RPMI7951 (cell line): ENCODE results near the gene STMN3. TPM values are rescaled to one million over a fixed set of nuclear protein-coding genes. Genes with fewer than 3 reads are reported as not detected.
"Not testable (repeated sequence)": the region's sequence is repeated elsewhere in the genome, so short reads cannot be mapped to it uniquely, and the experiment has no call there.

Source experiments
- DNase-seq: peaks from one replicate; pipeline ENCODE4 v3.0.0-alpha.2; 2012; ENCODE audit warnings: low read depth
- total RNA-seq: library from RNA; depleted of rRNA; stranded (reverse); fragments of >200 nt; shearing (Covaris generic); gene quantifications from 2 replicates; pipeline ENCODE4 v1.2.3, GENCODE V29; 2014

Gene STMN3
- total RNA-seq, 1 experiment from 2014 or later: 75.3 TPM

DNA sequence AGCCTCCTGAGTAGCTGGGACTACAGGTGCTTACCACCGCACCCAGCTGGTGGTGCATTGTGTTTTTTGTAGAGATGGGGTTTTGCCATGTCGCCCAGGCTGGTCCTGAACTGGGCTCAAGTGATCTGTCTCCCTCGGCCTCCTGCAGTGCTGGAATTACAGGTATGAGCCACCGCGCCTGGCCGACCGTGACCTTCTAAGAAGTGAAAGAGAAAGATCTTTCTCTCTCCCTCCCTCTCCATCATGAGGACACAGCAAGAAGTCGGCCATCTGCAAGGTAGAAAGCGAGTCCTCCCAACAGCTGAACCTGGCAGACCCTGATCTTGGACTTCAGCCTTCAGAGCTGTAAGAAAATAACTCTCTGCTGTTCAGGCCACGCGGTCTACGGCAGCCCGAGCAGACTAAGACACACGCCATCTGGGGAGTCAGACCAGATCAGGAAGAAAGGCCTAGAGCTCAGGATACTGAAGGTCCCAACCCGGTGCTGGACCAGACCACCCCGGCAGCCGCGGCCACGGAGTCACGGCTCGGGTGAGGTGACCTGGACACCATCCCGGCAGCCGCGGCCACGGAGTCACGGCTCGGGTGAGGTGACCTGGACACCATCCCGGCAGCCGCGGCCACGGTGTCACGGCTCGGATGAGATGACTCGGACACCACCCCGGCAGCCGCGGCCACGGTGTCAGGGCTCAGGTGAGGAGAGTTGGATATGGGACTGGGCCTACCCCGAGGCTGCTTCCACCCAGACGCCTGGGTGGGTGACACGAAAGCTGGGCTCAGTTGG lies 35.9 kb downstream of the STMN3 start:
- no peak for DNase-seq

DNA sequence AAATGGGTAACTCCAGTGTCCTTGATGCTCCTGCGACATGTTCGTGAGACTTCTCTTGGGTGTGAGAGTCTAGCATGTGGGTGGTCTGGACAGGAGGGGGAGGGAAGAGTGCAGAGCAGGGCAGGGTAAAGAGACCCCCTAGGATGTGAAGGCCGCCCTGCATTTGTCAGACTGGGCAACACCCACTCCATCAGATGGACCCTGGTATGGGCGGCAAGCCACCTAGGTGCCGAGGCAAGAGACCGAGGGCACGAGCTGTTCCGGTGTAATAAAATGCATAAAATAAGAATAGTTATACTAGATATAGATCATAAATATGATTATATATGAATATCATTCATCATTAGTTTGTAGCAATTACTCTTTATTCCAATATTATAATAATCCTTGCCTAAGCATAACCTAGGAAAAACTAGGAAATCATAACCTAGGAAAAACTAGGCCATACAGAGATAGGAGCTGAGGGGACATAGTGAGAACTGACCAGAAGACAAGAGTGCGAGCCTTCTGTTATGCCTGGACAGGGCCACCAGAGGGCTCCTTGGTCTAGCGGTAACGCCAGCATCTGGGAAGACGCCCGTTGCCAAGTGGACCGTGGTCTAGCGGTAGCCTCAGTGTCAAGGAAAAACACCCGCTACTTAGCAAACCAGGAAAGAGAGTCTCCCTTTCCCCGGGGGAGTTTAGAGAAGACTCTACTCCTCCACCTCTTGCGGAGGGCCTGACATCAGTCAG lies 39.2 kb downstream of the STMN3 start:
- DNase-seq: not testable (repeated sequence)

- DNase-seq: no peak
Observed at GRCh38 chr20:63612276-63612931, 40.8 kb downstream of the STMN3 start.

DNA sequence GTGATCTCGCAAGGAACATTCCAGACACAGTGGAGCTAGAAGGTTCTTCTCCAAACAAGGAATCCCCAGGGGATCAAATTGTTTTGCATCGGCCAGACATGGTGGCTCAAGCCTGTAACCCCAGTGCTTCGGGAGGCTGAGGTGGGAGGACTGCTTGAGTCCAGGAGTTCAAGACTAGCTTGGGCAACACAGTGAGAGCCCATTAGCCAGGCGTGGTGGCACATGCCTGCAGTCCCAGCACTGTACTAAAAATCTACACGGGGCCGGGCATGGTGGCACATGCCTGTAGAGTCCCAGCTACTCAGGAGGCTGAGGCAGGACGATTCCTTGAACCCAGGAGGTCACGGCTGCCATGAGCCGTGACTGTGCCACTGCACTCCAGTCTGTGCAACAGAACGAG lies 41.6 kb downstream of the STMN3 start:
- DNase-seq: no peak

- no peak for DNase-seq
Observed at GRCh38 chr20:63610581-63611435, 42.4 kb downstream of the STMN3 start.

GRCh38 chr20:63606686-63607085 lies 46.5 kb downstream of the STMN3 start:
- no peak for DNase-seq

GRCh38 chr20:63602321-63602720 lies 50.9 kb downstream of the STMN3 start:
- no peak for DNase-seq

- not testable (repeated sequence) for DNase-seq
Observed at GRCh38 chr20:63601679-63602078, 51.5 kb downstream of the STMN3 start.

DNA sequence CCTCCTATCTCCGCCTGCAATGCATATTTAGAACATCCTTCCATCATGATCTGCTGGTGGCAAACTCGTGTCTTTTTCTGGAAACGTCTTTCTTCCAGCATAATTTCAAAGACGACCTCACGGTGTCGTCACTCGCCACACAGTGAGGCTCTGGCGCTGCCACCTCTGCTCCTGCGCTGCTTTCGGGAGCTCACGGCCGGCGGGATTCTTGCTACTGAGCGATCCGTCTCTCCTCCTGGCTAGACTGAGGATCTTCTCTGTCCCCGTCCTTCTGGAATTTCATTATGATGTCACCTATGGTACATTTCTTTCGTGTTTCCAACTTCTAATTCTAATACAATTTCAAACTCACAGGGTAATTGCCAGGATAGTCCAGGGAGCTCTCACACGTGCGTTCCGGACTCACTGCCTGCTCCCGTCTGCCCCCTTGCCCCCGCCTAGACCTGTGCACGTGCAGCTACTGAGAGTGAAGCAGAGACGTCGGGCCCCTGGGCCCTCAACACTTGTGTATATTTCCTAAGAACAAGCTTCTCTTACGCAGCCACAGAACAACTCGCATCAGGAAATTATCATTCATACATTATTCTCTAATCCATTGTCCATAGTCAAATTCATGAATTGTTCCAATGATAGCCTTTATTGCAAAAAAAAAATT lies 53.7 kb downstream of the STMN3 start:
- no peak for DNase-seq

DNA sequence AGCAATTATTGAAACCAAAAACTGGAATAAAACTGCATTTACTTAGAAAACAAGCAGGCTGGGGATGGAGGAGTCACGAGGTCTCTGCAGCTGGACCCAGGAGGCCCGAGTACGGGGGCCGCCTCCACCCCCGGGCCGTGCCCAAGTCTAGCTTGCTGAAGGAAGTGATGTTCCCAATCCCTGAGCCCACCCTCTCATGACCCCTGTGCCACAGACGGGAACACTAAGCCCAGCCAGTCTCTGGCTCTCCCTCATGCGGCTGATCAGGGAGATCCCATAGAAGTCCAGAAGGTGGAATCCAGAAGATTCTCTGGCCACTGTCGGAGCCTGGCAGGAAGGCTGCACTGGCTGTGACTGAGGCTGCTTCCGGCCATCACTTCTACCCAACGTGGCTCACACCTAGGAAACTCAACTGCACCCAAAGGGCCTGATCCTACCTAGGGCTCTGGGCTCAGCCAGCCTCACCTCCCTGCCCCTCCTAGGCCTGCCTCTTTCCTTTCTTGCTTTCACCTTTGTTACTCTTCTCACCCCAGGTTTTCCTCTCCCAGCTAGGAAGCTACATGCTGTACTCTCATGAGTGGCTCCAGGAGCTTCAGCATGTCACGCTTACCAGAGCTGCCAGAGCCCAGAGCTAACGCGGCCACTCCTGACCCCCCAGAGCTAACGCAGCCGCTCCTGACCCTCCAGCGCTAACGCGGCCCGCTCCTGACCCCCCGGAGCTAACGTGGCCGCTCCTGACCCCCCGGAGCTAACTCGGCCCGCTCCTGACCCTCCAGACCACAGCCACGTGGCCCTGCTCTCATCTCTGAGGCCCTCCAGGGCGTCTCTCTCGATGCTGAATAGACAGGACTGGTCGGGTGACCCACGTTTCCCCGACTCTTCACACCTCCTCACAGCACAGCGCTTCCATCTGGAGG lies 54.5 kb downstream of the STMN3 start:
- no peak for DNase-seq

DNA sequence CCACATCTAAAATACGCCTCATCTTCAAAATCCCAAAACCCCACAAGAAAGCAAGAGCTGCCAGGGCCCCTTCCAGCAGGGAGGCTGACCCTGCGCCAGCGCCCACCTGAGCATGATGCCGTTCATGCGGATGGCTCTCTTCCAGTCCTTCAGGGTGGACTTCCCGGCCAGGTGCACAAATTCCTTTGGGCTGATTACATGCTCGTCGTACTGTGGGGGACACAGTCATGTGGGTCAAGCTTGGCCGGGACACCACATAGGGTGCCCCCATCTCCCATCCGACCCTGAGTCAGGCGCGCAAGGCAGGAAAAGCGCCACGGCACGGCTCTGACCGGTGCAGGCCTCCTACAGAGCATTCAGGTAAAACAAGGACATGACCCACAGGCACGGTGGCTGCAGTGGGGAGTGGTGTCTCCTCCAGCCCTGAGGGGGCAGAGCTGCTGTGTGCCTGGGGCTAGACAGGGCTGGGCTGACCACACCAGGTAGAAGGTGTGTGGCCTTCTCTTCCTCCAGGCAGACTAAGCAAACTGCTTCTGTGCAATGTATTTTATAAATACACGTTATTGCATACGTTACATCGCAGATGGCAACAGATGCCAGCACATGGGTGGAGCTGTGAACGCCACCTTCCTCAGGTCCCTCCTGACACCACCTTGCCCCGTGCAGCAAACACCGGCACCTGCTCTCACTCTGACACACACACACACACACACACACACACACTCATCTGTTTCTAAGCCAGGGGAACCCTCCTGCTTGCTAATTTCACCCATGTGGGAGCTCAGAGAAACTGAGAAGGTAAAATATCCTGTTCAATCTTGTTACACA lies 55.4 kb downstream of the STMN3 start:
- no peak for DNase-seq

DNA sequence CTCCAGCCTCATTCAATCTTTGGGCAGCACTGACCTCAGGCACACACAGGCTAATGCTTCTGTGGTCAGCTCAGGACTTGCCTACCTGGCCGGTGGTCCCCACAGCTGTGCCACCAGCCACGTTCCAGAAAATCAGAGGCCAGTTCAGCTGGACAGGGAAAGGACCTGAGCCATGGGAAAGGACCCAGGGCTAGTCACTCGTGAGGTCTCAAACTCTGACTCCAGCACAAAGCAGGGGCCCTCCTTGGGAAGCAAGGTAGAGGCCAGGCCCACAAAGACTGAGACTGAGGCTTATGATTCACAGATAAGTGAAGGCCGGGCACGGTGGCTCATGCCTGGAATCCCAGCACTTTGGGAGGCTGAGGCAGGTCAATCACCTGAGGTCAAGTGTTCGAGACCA lies 56.8 kb downstream of the STMN3 start:
- no peak for DNase-seq

GRCh38 chr20:63595416-63596127 lies 57.7 kb downstream of the STMN3 start:
- DNase-seq: no peak

GRCh38 chr20:63594043-63594561 lies 59.1 kb downstream of the STMN3 start:
- peak; percentile 96 for DNase-seq

DNA sequence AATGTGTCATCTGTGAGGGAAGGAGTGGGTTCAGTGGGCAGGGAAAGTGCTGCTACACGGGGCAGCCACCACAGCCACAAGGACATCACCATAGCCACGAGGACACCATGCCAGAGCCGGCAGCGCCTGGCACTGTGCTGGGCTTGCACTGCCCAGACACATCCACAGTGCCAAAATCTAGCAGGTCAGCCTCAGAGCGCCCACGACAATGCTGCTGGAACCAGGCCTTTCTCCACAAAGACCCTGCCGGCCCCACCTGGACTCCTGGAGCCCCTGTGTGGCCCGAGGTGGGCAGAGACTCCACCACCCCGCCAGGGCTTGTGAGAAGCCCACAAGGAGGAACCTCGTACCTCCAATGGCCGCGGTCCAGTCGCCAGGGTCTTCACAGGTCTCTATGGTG lies 60.6 kb downstream of the STMN3 start:
- no peak for DNase-seq

- no peak for DNase-seq
Observed at GRCh38 chr20:63591786-63592355, 61.4 kb downstream of the STMN3 start.

DNA sequence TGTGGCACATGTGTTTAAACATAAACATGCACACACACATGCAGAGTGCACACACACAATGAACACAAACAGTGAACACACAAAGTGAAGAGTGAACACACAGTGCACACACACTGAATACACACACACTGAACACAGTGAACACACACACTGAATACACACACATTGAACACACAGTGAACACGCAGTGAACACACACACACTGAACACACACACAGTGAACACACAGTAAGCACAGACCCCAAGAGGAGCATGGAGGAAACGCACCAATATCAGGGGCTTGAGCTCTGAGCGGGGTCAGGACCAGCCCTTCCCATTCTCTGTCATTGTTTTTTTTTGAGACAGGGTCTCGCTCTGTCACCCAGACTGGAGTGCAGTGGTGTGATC lies 62.1 kb downstream of the STMN3 start:
- no peak for DNase-seq
